Loucy (cell line): Measurements from ENCODE around the gene LAMC3.

ENCODE experiments used
- EZH2phosphoT487 ChIP-seq: fragments of 200-600 bp; IDR thresholded peaks from 2 replicates; pipeline ENCODE4 v1.6.1; 2018; ENCODE audit warnings: antibody characterized with exemption, mild to moderate bottlenecking, moderate library complexity, borderline replicate concordance
- TF ChIP-seq, protein P1 (sequence below): fragments of 200-600 bp; sonication (generic); conservative IDR thresholded peaks from 2 replicates; pipeline ENCODE4 v1.5.1; 2014; ENCODE audit warnings: mild to moderate bottlenecking, antibody characterized with exemption, low read length

DNA sequence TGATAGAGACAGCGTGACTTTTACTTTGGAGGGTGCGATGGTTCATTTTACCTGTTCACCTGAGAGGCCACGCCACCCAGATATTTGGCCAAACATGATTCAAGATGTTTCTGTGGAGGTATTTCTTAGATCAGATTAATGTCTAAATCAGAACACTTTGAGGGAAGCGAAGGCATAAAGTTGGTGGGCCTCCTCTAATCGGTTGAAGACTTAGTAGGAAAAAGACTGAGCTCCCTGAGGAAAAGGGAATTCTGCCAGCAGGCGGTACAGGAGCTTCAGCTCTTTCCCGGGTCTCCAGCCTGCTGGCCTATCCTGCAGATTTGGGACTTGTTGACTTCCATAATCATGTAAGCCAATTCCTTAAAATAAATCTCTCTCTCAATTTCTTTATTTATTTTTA, 7.0 kb upstream of the LAMC3 start:
- TF ChIP-seq, protein P1, sequence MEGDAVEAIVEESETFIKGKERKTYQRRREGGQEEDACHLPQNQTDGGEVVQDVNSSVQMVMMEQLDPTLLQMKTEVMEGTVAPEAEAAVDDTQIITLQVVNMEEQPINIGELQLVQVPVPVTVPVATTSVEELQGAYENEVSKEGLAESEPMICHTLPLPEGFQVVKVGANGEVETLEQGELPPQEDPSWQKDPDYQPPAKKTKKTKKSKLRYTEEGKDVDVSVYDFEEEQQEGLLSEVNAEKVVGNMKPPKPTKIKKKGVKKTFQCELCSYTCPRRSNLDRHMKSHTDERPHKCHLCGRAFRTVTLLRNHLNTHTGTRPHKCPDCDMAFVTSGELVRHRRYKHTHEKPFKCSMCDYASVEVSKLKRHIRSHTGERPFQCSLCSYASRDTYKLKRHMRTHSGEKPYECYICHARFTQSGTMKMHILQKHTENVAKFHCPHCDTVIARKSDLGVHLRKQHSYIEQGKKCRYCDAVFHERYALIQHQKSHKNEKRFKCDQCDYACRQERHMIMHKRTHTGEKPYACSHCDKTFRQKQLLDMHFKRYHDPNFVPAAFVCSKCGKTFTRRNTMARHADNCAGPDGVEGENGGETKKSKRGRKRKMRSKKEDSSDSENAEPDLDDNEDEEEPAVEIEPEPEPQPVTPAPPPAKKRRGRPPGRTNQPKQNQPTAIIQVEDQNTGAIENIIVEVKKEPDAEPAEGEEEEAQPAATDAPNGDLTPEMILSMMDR: no peak
- no peak for TF ChIP-seq EZH2phosphoT487
